K562 (cell line): ENCODE measurements around the gene ARMC7. TPM values are rescaled to one million over a fixed set of nuclear protein-coding genes. Genes with fewer than 3 reads are reported as not detected.

ENCODE experiments used
- CBX1 ChIP-seq: sonication (generic); IDR thresholded peaks from 2 replicates; pipeline ENCODE4 v1.6.1; 2016; ENCODE audit warnings: antibody characterized with exemption, low read depth, mild to moderate bottlenecking
- JUNB ChIP-seq: fragments of 450-650 bp; formaldehyde crosslinking; conservative IDR thresholded peaks from 2 replicates; pipeline ENCODE4 v1.4.0; 2020; ENCODE audit warnings: mild to moderate bottlenecking
- JUND ChIP-seq, 2 experiments: IDR thresholded peaks; 2 replicates in 1 of 2; 3 replicates in 1 of 2; pipeline ENCODE4 v1.6.1; 2011; ENCODE audit warnings: borderline replicate concordance in 2 of 2, low read depth in 2 of 2, low read length in 2 of 2, improper control_type of control experiment in 1 of 2, missing biosample characterization in 1 of 2, missing genetic modification characterization in 1 of 2, missing genetic modification reagents in 1 of 2
- L3MBTL2 ChIP-seq: fragments of 450-650 bp; IDR thresholded peaks from 2 replicates; pipeline ENCODE4 v1.6.1; 2016; ENCODE audit warnings: mild to moderate bottlenecking, moderate library complexity
- NFIX ChIP-seq: fragments of 250-450 bp; sonication (Bioruptor Pico); IDR thresholded peaks from 2 replicates; pipeline ENCODE4 v1.4.0; 2020; ENCODE audit warnings: low read depth, mild to moderate bottlenecking, moderate library complexity
- NR1H2 ChIP-seq: sonication (generic); formaldehyde crosslinking; IDR thresholded peaks from 2 replicates; pipeline ENCODE4 v1.4.0; 2020; ENCODE audit warnings: mild to moderate bottlenecking, missing genetic modification reagents
- POLR2A ChIP-seq: fragments of 450-650 bp; conservative IDR thresholded peaks from 2 replicates; pipeline ENCODE4 v1.6.1; 2016
- POLR2B ChIP-seq: fragments of 450-650 bp; IDR thresholded peaks from 2 replicates; pipeline ENCODE4 v1.6.1; 2018; ENCODE audit warnings: low read depth; ENCODE audit not compliant: partially characterized antibody
- RCOR1 ChIP-seq, 2 experiments: IDR thresholded peaks; 2 replicates each; pipeline ENCODE4 v1.6.1; 2012; ENCODE audit warnings: low read depth in 2 of 2, low read length in 2 of 2, borderline replicate concordance in 1 of 2, improper control_type of control experiment in 1 of 2
- TRIM28 ChIP-seq: fragments of 450-650 bp; IDR thresholded peaks from 2 replicates; pipeline ENCODE4 v1.6.1; 2017
- ZBTB1 ChIP-seq: sonication (generic); formaldehyde crosslinking; IDR thresholded peaks from 2 replicates; pipeline ENCODE4 v1.8.1; 2023; ENCODE audit warnings: missing genetic modification reagents, low read depth, mild to moderate bottlenecking, borderline replicate concordance
- ZNF124 ChIP-seq: sonication (generic); formaldehyde crosslinking; IDR thresholded peaks from 2 replicates; pipeline ENCODE4 v1.8.1; 2022; ENCODE audit warnings: missing genetic modification reagents
- ZNF584 ChIP-seq: fragments of 200-800 bp; sonication (Bioruptor generic); IDR thresholded peaks from 2 replicates; pipeline ENCODE4 v1.6.1; 2016; ENCODE audit warnings: low read depth, mild to moderate bottlenecking, missing genetic modification characterization, missing compliant biosample characterization
- polyA plus RNA-seq, 8 experiments: library from polyadenylated mRNA; depleted of rRNA in 4 of 8; stranded (reverse) in 5 of 8; unstranded in 3 of 8; fragments of >200 nt; fragmentation: Nextera tagmentation in 2 of 8; fragmentation: Illumina TruSeq in 1 of 8; extraction: Ambion mirVana in 2 of 8; extraction: Trizol in 1 of 8; gene quantifications; 2 replicates each; pipeline versions ENCODE4 v1.2.1 to v1.2.3, GENCODE V29; 2011 to 2014; ENCODE audit warnings: inconsistent platforms in 1 of 8, missing spikeins in 1 of 8
- total RNA-seq, 7 experiments: library from RNA; depleted of rRNA in 6 of 7; stranded (reverse); fragments of >200 nt in 6 of 7; fragmentation: Illumina TruSeq in 2 of 7; extraction: Trizol in 2 of 7; gene quantifications; 2 replicates each; pipeline versions ENCODE4 v1.2.1 to v1.2.3, GENCODE V29; 2011 to 2021; ENCODE audit warnings: low replicate concordance in 1 of 7
- TF ChIP-seq, protein P1 (sequence below): sonication (generic); formaldehyde crosslinking; IDR thresholded peaks from 2 replicates; pipeline ENCODE4 v1.8.1; 2023; ENCODE audit warnings: mild to moderate bottlenecking, missing genetic modification reagents
- TF ChIP-seq, protein P2 (sequence below): fragments of 250-450 bp; sonication (Bioruptor Pico); IDR thresholded peaks from 2 replicates; pipeline ENCODE4 v1.9.0; 2021; ENCODE audit warnings: mild to moderate bottlenecking, inconsistent platforms

The ARMC7 gene
- total and polyA plus RNA-seq, 9 of the 15 experiments (the other 6 are each of a cell fraction or from before 2014, with no cell fraction given), result 1.4 to 15.2 (median 5.9) TPM

DNA sequence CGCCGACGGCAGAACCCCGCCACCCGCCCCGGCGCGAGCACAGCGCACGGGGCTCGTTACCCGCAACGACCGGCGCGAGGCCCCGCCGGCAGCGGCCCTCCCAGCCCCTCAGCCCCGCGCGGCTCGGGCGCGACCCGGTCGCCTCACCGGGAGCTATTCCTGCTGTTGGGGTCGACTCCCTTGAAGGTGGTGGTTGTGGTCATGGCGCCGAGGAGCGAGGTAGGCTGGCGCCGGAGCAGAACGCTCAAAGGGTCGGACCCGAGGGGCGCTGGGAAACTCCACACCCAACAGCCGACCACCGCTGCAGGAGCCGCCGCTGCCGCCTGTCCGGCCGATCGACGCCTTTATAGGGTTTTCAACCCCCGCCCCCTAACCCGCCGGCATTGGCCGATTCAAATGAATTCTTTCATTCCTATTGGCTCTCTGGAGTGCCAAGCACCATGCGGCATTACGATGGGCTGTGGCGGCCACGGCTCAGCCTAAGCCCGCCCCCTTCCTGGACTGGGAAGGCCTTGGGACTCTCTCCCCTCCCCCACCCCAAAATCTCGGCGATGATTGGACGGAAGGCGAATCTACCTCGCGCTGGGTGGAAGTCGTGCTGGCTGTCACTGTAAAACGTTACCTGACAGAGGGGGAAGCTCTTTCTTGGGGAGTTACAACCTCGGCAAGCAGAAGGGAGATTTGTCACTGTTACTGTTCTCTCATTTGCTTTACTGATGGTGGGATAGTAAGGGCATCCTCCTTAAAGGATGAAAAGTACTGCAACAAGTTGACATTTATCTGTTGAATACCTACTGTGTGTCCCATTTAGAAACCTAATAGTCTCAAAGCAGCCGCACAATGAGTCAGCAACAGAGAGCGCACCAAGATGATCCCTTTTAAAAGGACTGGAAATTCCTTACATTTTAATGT is 44.7 kb downstream of the ARMC7 start, which contains the start of gene JPT1 (continued):
- TF ChIP-seq RCOR1 (IDR thresholded peaks at IDR 0.05; ENCODE audit: borderline replicate concordance in 1 of 2, low read depth in 2 of 2, low read length in 2 of 2), result peak in 1 of 2 experiments; percentile 72; a peak in 2 of 4 replicates
- TF ChIP-seq NR1H2 (CRISPR knock-in tag), result no peak
- peak; percentile 85 for TF ChIP-seq L3MBTL2
- TF ChIP-seq POLR2A, result peak; percentile 100
- TF ChIP-seq, protein P1, sequence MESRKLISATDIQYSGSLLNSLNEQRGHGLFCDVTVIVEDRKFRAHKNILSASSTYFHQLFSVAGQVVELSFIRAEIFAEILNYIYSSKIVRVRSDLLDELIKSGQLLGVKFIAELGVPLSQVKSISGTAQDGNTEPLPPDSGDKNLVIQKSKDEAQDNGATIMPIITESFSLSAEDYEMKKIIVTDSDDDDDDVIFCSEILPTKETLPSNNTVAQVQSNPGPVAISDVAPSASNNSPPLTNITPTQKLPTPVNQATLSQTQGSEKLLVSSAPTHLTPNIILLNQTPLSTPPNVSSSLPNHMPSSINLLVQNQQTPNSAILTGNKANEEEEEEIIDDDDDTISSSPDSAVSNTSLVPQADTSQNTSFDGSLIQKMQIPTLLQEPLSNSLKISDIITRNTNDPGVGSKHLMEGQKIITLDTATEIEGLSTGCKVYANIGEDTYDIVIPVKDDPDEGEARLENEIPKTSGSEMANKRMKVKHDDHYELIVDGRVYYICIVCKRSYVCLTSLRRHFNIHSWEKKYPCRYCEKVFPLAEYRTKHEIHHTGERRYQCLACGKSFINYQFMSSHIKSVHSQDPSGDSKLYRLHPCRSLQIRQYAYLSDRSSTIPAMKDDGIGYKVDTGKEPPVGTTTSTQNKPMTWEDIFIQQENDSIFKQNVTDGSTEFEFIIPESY, result no peak
- TF ChIP-seq, protein P2, sequence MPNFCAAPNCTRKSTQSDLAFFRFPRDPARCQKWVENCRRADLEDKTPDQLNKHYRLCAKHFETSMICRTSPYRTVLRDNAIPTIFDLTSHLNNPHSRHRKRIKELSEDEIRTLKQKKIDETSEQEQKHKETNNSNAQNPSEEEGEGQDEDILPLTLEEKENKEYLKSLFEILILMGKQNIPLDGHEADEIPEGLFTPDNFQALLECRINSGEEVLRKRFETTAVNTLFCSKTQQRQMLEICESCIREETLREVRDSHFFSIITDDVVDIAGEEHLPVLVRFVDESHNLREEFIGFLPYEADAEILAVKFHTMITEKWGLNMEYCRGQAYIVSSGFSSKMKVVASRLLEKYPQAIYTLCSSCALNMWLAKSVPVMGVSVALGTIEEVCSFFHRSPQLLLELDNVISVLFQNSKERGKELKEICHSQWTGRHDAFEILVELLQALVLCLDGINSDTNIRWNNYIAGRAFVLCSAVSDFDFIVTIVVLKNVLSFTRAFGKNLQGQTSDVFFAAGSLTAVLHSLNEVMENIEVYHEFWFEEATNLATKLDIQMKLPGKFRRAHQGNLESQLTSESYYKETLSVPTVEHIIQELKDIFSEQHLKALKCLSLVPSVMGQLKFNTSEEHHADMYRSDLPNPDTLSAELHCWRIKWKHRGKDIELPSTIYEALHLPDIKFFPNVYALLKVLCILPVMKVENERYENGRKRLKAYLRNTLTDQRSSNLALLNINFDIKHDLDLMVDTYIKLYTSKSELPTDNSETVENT, result peak; percentile 95
- no peak for TF ChIP-seq TRIM28
- TF ChIP-seq JUNB (CRISPR knock-in tag), result no peak
- no peak for TF ChIP-seq ZNF124
- TF ChIP-seq CBX1, result peak; percentile 96
- TF ChIP-seq ZNF584 (CRISPR knock-in tag), result no peak
- peak; percentile 81 for TF ChIP-seq ZBTB1 (CRISPR knock-in tag)
- TF ChIP-seq JUND (IDR thresholded peaks at IDR 0.05; ENCODE audit: borderline replicate concordance, low read depth, low read length), result peak; percentile 44; the same call in 1 of the 2 replicates
- TF ChIP-seq JUND (tag; IDR thresholded peaks at IDR 0.05; ENCODE audit: borderline replicate concordance, low read depth, low read length), result peak; percentile 72; the same call in 2 of the 3 replicates
- peak; percentile 99 for TF ChIP-seq POLR2B
- TF ChIP-seq NFIX (CRISPR knock-in tag), result no peak
